Stimulated activated CD4-positive, alpha-beta T cell treated with anti-CD3 and anti-CD28 coated beads, Interleukin-15, amount 100 ng/mL, for 1 hour (primary cell): ENCODE results near the gene SIK2.

Experiments used
- DNase-seq, 2 donors: peaks; one replicate each; pipeline ENCODE4 v3.0.0-alpha.2; 2020; ENCODE audit warnings: low read depth in 1 of 2, low spot score in 1 of 2

The SIK2 gene

DNA sequence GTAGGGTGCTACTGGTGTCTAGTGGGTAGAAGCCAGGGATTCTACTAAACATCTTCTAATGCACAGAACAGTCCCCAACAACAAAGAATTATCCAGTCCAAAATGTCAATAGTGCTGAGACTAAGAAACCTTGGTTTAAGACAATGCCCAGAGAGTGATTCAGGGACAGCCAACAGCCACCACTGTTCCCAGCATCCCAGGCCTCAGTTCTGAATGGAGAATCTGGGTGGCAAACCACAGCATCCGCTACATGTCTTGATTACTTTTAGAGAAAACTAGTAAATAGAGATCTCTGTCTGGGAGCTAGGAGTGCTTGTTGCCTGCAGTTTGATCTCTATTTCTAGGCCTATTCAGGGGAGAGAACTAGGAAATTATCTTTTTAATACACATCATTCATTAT is 20.9 kb upstream of the SIK2 start:
- DNase-seq, result no peak

DNA sequence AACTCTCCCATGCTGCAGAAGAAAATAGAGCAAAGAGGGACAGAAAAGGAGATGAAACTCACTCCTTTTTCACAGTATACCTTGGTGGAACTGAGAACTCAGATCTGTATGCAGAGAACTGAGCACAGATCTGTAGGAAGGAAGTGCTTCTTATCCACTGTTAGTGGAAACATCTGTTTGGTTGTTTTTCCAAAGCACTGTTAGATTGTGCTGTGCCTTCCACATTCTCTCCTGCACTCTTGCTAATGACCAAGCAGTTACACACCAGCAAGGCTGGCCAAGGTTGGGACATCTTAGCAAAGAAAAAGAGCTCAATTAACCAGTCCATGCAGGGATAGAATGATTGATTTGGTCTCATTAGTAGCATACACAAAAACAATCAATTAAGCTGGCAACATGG is 20.1 kb upstream of the SIK2 start:
- no peak for DNase-seq

DNA sequence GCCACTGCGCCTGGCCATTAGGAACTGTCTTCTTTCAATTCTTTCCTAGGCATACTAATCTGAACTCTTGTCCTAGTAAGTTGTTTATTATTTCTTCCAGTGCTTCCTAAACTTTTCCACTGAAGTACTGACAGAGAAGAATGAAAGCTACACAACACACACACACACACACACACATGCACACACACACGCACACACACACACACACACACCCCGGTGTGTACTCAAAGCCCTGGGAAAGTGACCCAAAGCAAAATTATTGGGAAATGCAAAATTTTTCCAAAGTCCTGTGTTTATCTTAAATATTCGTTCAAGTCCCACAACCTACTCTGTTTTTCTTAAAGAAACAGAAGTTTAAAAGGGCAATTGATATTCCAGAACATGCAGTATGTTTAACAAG is 19.4 kb upstream of the SIK2 start:
- no peak for DNase-seq

- no peak for DNase-seq
Measured at GRCh38 chr11:111585371-111585770, 16.9 kb upstream of the SIK2 start.

- DNase-seq, result no peak
Measured at GRCh38 chr11:111586388-111586831, 15.8 kb upstream of the SIK2 start.

DNA sequence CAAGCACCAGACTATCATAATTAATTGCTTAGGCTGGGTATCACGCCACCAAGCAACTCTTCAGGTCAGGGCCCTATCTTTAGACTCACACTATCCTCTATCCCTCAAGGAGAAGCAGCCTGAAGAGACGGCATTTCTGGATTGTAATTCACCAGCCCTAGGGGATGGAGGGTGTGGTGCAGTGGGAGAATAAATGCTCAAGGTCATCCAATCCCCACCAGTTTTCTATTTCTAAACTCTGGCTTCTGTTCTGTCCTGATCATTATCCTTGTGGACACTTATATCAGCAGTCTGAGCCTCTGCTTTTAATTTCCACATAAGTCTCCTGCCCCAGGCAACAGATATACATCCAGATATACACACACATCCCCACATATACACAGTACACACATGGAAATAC is 13.1 kb upstream of the SIK2 start:
- DNase-seq, result no peak

- DNase-seq, result no peak
Measured at GRCh38 chr11:111589886-111590499, 12.3 kb upstream of the SIK2 start.

DNA sequence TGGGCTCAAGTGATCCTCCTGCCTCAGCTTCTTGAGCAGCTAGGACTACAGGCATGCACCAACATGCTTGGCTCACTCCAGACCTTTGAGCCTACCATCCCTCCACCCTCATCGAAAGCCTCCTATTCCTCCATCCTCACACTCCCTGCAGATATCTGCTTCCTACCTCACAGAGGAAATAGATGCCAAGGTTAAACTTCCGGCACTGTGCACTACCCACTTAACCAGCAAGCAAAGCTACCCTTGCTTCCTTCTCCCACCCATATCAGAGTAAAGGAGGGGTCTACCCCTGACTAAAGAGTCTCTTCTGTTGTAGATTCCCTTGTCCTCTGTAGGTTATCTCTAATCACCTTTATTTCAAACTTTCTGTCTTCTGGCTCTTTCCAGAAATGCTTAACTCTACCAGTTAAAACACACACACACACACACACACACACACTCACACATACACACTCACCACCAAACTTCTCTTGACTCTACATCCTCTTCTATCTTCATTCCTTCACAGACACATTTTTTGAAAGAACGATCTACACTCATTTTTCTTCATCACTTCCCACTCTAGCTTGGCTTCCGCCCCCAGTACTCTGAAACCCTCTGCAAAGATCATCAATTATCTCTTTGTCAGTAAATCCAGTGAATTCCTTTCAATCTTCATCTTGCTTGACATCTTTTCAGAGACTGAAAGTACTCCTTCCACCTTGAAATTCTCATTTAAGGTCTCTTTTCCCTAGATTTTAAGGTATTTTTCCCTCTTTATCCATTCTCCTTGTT is 10.9 kb upstream of the SIK2 start:
- no peak for DNase-seq

- DNase-seq, result no peak
Measured at GRCh38 chr11:111592491-111592890, 9.8 kb upstream of the SIK2 start.

DNA sequence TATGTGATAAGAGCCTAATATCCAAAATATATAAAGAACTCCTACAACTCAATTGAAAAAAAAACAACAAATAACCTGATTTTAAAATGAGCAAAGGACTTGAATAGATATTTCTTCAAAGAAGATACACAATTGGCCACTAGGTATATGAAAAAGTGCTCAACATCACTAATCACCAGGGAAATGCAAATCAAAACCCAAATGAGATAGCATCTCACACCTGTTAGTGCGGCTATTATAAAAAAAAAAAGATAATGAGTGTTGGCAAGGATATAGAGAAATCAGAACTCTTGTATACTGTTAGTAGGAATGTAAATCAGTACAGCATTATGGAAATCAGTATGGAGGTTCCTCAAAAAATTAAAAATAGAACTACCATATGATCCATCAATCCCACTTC is 5.9 kb upstream of the SIK2 start:
- no peak for DNase-seq

DNA sequence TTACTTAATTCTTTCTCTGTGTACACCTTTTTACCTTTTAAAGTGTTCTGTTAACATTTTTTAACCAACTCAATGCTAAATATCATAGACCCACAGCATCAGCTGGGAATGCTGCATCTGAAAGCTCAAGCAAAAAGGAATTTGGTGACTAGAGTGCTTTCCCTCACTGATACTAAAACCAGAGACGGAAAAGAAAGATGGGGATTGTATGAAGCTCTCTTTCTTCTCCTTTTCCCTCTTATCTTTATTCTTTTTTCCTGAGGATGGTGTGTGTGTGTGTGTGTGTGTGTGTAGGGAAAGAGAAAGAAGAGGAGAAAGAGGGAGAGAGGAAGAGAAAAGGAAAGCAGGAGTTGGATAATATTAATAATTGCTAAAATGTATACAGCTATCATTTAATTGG is 4.1 kb upstream of the SIK2 start:
- DNase-seq, result no peak

- DNase-seq, result no peak
Measured at GRCh38 chr11:111598559-111598958, 3.7 kb upstream of the SIK2 start.

DNA sequence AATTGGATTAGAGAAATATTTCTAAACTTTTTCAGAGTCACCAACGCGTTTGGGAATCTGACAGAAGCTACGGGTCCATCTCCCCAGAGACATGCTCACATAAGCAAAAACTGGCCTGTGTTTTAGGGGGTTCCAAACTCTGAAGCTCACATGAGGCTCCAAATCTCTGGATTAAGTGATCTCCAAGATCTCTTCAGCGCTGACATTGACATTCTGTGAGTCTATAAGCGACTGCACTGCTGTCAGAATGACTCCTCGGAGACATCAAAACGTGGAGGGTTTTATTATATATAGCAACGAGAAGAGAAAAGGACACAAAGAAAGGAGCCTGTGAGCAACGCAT is 642 bp upstream of the SIK2 start:
- DNase-seq, result no peak

GRCh38 chr11:111602865-111603610 is 789 bp downstream of the SIK2 start:
- DNase-seq, result peak in 1 of 2 donors; percentile 1

- no peak for DNase-seq
Measured at GRCh38 chr11:111603611-111604130, 1.4 kb downstream of the SIK2 start.

DNA sequence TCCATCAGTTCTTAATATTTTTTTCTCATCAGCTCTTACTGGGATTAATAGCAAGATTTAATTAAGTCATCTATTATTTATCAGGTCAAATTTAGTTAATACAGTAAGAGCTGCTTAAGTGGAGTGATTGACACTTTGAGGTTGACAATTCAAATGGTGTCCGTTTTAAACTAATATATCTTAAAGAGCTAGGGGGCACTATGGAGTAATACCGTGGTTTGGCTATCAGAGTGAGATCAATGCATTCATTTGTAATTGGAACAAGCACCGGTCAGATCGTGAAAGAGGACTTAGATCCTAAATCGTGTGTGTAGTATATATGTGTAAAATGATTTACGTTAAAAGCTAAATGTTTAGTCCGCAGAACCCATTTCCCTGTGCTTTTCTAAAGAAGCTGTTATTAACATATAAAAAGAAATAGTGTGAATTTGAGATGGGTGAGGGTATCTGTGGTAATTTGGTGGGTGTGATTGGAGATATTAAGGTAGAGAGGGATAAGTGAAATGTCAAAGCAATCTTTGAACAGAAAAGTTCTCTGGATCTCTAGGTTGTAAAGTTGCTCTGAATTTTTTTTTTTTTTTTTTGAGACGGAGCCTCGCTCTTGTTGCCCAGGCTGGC is 2.3 kb downstream of the SIK2 start:
- DNase-seq, result no peak

DNA sequence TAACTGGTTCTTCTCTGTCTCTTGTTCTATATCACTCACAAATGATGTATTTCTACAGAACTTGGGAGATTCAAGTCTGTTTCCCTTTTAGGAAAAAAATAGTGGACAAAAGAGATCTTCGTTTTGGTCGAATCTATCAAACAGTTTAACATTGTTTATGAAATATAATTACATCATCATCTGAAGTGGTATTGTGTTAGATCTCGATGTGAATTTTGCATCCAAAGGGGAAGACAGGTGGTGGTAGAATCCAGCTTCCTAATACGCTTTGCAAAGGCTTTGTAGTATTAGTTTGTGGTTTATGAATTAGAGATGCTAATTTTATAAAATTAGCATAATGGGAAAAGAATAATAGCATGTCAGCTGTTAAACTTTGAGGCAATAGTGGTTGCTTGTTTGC is 3.4 kb downstream of the SIK2 start:
- DNase-seq, result no peak

DNA sequence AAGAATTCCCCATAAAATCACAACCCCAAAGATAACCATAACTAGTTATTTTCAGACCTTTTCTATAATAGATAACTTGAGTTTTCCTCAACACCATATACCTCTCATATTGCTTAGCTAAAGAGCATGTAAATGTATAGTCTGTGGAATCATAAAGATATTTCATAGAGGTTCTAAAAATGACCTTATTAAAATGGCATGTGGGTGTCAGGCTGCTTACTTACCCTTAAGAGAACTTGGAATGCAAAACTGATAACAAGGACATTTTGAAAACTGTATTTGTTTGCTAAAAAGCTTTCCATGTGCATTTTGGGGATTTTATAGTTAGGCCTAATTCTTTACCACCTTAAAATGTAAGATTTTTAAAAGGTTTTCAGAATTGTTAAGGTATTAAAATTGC is 4.7 kb downstream of the SIK2 start:
- DNase-seq, result no peak

DNA sequence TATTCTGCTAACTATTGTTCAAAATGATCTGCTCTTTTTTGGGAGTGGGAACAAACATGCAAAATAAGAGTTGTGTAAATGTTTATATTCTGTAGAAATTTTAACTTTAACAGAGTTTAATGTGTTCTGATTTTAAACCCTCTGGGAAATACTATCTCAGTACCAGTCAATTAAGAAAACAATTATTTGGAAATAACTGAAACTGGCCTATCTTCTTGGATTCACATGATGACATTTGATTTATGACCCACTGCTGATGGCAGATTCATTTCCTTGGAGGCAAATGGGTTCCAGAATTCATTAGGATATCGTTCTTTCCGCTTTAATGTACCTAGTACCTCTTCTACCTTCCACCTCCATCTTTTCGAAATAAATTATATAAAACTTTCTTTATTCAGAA is 5.5 kb downstream of the SIK2 start:
- DNase-seq, result no peak

GRCh38 chr11:111612224-111612623 is 10.0 kb downstream of the SIK2 start:
- DNase-seq, result no peak

- no peak for DNase-seq
Measured at GRCh38 chr11:111617286-111617685, 15.0 kb downstream of the SIK2 start.

- DNase-seq, result no peak
Measured at GRCh38 chr11:111620518-111620917, 18.3 kb downstream of the SIK2 start.
